Astrocyte of the cerebellum (primary cell): Measurements from ENCODE around the gene AADAT.

Experiments
- DNase-seq: peaks from one replicate; pipeline ENCODE4 v3.0.0-alpha.2; 2011; ENCODE audit warnings: low read depth
- H3K4me3 ChIP-seq: 2 replicates; pipeline ENCODE4 v1.5.1; 2011; ENCODE audit warnings: mild to moderate bottlenecking, low read depth, low read length, moderate library complexity
- CTCF ChIP-seq: IDR thresholded peaks from 2 replicates; pipeline ENCODE4 v1.5.1; 2012; ENCODE audit warnings: low read length, low read depth, moderate library complexity, mild to moderate bottlenecking; ENCODE audit errors: missing control alignments
- in situ Hi-C: cut with HindIII; loops from 2 replicates; pipeline ENCODE4 v1.10.0; 2017; ENCODE audit warnings: low sequenced_read_pairs

The AADAT gene

GRCh38 chr4:170027181-170027829 lies 62.5 kb downstream of the AADAT start:
- in situ Hi-C loops, result loop anchor here (25.0 kb wide), 1 partner anchor 215 kb away; no protein-coding TSS in a partner anchor
- H3K4me3 ChIP-seq, result peak overlapping the region; percentile 84
- peak; percentile 95 for DNase-seq
- TF ChIP-seq CTCF, result no peak

GRCh38 chr4:170026253-170027021 lies 63.3 kb downstream of the AADAT start, which contains the start of gene MFAP3L:
Gene MFAP3L (minus strand): TSS chr4:170026395. CDS start chr4:170005877, 20,518 bp downstream.
- DNase-seq, result peak; percentile 78
- in situ Hi-C loops, result loop anchor here (25.0 kb wide), 1 partner anchor 214 kb away; no protein-coding TSS in a partner anchor
- peak within 1 kb of the TSS; percentile 84 for H3K4me3 ChIP-seq
- TF ChIP-seq CTCF, result no peak

GRCh38 chr4:170025523-170026252 lies 64.1 kb downstream of the AADAT start:
- H3K4me3 ChIP-seq, result peak overlapping the region; percentile 84
- DNase-seq, result no peak
- in situ Hi-C loops, result loop anchor here (25.0 kb wide), 1 partner anchor 213 kb away; no protein-coding TSS in a partner anchor
- TF ChIP-seq CTCF, result no peak

- in situ Hi-C loops, result no loop called here
- no peak for TF ChIP-seq CTCF
- H3K4me3 ChIP-seq, result no peak overlapping the region
- no peak for DNase-seq
Observed at GRCh38 chr4:170022211-170022610, 67.5 kb downstream of the AADAT start.

GRCh38 chr4:170017252-170017651 lies 72.5 kb downstream of the AADAT start:
- H3K4me3 ChIP-seq, result no peak overlapping the region
- in situ Hi-C loops, result no loop called here
- no peak for TF ChIP-seq CTCF
- DNase-seq, result no peak

GRCh38 chr4:170015285-170015684 lies 74.5 kb downstream of the AADAT start:
- TF ChIP-seq CTCF, result no peak
- in situ Hi-C loops, result no loop called here
- DNase-seq, result no peak
- H3K4me3 ChIP-seq, result no peak overlapping the region
